GM19328 (cell line): ENCODE measurements around the gene TPRG1L.
"Not testable (repeated sequence)": the region's sequence is repeated elsewhere in the genome, so short reads cannot be mapped to it uniquely, and the experiment has no call there.

ENCODE experiments used
- ATAC-seq: cut with Tn5 transposase; IDR thresholded peaks from one replicate; pipeline ENCODE4 v1.9.1; 2021; ENCODE audit warnings: mild to moderate bottlenecking, moderate library complexity; ENCODE audit not compliant: unreplicated experiment

TPRG1L gene

DNA sequence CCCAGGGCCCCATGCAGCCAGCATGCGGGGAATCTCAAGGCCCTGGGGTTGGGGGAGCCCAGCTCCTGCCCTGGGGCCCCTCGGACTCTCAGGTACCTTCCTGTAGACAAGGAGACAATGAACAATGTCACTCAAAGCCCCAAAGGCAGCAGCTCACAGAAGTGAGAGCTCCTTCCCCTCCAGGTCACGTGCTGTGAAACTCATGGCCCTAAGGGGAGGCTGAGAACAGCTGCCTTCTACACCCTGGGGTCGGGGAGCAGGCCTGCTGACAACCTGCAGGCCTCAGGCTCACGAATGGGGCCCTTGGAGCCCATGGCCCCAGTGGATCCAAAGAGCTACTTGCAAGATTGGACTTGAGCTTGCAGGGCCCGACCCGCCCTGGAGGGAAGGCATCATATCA, 16.7 kb upstream of the TPRG1L start:
- no peak for ATAC-seq

GRCh38 chr1:3609016-3609768, 15.6 kb upstream of the TPRG1L start:
- no peak for ATAC-seq

- ATAC-seq, result no peak
These were observed 14.9 kb upstream of the TPRG1L start for GRCh38 chr1:3609769-3610526.

GRCh38 chr1:3610527-3611169, 14.2 kb upstream of the TPRG1L start:
- ATAC-seq, result no peak

DNA sequence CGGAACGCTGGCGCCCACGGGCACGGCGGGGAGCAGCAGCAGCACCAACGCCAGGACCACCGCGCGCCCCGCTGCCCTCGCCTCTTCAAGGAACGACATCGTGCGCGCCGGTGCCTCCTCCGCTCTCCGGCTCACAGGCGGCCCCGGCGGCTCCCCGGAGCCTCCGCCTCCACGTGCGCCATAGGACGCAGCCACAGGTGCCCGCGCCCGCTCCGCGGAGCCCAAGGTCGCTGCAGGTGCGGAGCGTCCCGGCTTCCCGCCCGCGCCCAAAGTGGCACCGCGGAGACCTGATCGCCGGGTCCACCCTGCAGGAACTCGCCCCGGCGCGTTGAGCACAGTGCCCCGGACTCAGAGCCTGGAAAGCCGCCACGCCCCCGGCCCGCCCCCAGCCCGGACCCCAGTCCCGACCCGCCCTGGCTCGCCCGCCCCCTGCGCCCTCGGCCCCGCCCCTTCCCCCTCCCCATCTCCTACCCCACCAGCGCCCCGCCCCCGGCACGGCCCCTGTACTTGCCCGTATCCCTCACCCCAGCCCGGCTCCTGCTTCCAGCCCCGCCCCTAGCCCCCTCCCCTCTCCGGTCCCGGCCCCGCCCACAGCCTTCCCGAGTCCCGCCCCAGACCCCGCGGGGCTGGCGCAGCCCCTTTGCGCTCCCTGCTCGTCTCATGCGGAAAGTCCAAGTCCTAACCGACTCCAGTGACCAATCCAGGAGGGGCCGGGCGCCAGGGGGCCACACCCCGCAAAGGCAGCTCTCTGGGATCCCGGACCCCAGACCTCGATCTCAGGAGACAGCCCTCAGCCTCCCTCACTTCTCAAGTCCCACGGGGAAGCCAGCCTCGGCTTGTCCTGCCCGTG, 13.4 kb upstream of the TPRG1L start, which contains the start of gene MEGF6:
Gene MEGF6, minus strand, starts transcription at position 339 of the 850 bp plus-strand sequence. Its CDS starts 240 bp downstream, at position 99.
- ATAC-seq, result no peak

- ATAC-seq, result no peak
These were observed 12.7 kb upstream of the TPRG1L start for GRCh38 chr1:3612123-3612522.

GRCh38 chr1:3614755-3615742, 9.8 kb upstream of the TPRG1L start:
- ATAC-seq, result no peak

- ATAC-seq, result no peak
These were observed 8.0 kb upstream of the TPRG1L start for GRCh38 chr1:3616861-3617260.

DNA sequence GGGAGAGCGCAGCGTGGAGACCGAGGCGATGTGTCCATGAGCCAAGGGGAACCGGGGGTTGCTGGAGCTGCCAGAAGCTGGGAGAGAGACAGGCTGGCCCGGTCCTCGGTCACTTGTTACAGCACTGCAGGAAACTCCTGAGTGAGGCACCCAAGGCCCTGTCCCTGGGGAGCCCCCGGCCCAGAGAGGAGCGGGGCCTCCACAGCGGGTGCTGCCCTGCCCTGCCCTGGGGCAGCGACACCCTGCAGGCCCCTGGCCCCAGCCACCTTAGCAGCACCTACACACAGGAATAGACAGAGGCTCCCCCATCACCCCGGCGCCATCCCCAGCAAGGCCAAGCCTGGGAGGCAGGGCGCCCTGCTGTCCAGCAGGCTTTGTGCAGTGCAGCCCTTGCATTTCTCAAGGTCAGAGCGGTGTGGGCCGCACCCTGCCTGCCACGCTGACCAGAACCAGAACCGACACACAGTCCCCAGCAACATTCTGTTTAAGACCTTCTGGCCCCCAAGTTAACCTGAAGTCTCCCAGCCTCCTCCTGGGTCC, 6.9 kb upstream of the TPRG1L start:
- no peak for ATAC-seq

GRCh38 chr1:3618531-3618880, 6.3 kb upstream of the TPRG1L start:
- ATAC-seq, result no peak

DNA sequence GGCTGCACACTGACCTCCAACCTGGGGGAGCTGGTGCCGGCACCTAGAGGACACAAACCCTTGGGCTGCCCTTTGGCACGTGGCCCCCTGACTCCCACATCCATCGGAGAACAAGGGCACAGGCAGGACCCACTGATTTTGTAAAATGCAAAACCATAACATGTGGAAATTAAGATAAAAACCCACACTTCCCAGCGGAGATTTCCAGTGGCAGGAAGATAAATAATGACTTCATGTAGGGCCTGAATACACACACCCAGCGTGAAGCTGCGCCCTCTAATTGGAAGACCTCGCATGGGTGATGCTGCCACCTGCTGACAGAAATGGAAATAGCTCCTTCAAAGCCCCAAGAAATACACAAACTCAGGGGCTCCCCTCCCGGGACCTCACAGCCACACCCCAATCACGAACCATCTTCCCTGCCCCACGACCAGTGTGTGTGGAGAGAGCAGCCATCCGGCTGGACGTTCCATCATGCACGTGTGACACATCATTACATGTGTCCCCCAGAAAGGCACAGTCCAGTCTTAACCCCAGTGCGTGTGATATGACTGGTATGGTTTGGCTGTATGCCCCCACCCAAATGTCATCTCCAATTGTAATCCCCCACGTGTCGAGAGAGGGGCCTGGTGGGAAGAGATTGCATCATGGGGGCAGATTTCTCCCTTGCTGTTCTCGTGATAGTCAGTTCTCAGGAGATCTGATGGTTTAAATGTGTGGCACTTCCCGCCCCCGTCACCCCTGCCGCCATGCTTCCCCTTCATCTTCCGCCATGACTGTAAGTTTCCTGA, 5.7 kb upstream of the TPRG1L start:
- no peak for ATAC-seq

GRCh38 chr1:3620708-3621107, 4.1 kb upstream of the TPRG1L start:
- no peak for ATAC-seq

- not testable (repeated sequence) for ATAC-seq
These were observed 3.6 kb upstream of the TPRG1L start for GRCh38 chr1:3621151-3621671.

- not testable (repeated sequence) for ATAC-seq
These were observed 2.7 kb upstream of the TPRG1L start for GRCh38 chr1:3622102-3622501.

DNA sequence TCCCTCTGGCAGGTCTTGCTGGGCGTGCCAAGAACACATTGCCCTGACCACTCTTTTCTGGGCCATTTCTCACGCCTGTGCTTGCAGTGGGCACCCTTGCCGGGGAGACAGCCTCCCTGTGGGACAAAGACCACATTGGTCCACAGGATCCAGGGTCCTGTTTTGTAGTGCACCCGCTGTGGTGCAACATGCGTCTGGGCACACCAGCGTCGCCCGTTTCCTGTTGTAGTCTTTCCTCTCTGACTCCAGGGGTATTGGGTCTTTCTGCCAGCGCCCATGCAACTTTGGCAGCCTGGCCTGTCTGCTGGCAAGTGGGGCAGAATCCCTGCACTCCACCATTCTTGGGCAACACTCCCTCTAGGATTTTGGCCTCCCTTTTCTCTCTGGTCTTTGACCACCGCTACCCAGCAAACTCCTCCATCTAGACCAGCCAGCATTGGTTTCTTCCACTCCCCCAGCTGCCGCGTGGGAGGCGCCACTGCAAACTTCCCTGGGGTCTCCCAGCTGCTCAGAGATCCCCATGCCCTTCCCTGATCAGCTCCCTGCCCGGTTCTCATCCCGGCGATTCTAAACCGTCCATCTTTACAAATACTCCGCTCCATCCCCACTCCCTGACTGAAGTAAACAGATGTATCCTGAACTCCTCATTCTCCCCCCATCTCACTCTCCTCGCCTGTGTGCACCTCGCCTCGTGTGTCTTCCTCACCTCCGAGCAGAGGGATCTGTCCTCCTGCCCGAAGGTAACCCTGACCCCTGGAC, 1.2 kb upstream of the TPRG1L start:
- no peak for ATAC-seq

GRCh38 chr1:3625151-3625907, 514 bp downstream of the TPRG1L start:
- no peak for ATAC-seq

DNA sequence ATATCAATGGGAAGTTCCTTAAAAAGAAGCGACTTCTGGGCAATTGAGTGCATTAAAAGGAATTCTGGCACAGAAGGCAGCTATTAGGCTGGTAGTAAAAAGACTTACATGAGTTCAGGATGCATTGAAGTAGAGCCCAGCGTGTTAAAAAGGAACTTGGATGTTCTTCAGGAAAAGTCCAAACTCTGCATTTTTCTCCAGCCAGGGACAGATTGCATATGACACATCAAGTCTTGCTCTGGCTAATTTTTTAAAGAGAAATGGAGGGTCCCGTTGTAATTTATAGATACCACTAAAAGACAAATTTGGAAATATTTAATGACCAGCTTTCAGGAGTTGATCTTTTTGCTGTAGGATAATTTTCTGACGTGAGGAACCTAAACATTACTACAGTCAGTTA, 1.2 kb downstream of the TPRG1L start:
- ATAC-seq, result no peak
